IPS-NIHi7 (cell line): Measurements from ENCODE around the gene ABCB11.
"Not testable (repeated sequence)": the region's sequence is repeated elsewhere in the genome, so short reads cannot be mapped to it uniquely, and the experiment has no call there.

Experiments
- DNase-seq: peaks from one replicate; pipeline ENCODE4 v3.0.0; 2012; ENCODE audit warnings: mixed read lengths; ENCODE audit errors: extremely low spot score

ABCB11 gene

DNA sequence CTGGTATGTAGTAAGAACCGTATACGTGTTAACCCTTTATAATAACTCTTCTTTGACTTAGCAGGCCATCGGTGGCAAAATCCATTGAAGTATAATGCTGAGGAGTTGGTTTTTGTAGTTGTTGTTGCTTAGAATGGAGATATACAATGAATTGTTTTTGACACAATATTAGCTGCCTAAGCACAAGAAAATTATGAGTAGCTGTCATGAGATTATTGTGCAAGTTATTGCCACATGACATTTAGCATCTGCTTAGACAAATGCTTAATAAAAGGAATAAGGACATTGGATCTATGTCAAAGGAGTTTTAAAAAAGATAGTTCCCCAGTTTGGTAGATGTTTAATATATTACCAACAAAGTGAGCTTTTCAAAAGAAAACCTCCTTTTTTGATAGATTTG is 59.9 kb downstream of the ABCB11 start:
- DNase-seq = no peak

DNA sequence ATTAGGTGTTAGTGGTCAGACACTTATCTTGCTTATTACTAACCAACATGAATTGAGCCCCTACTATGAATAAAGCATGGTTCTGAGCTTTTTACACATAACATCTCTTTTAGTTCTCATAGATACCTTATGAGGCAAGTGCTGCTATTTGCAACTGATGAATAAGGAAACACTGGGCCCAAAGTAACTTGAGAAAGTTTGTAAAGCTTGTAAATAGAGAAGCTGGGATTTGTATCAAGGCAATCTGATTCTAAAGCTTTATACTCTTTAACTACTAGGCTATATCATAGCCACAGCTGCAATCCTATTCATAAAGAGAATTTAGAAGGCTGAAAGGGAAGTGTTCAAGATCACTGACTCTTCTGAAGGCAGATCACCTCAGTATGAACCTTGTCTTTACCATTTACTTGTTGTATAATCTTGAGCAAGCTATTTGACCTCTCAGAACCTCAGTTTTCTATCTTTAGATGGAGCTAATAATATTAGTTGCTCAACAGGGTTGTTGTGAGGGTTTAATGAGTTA is 60.4 kb downstream of the ABCB11 start:
- DNase-seq = no peak

DNA sequence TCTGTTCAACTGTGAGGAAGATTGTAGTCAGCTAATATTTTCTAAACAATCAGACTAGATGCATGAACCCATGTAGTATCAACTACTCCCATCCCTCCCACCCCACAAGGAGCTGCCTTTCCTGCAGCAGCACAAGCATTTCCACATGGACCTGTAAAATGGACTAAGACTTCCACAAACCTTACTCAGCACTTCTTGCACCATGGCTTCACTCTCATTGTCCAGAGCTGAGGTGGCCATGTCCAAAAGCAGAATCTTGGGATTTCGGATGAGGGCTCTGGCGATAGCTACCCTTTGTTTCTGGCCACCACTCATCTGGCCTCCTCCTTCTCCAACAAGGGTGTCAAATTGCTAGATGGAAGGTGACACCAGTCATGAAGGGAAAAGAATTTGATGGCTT is 61.3 kb downstream of the ABCB11 start:
- DNase-seq = no peak

DNA sequence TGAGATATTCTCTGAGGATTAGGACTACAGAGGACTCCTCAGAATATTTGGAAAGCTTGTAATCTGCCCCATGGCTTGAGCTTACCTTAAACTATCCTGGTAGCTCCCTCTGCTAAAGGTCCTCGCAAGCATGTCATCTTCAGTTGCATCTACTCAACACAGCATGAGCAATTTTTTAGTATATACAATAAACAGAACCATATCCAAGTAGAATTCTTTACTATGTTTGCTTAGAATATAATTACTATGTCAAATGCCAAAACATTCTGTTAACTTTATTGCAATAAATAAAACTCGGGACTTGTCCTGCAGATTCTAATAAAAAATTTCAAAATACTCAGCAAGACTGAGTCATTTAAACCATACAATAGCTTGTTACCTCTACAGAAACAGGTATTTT is 62.8 kb downstream of the ABCB11 start:
- DNase-seq = no peak

DNA sequence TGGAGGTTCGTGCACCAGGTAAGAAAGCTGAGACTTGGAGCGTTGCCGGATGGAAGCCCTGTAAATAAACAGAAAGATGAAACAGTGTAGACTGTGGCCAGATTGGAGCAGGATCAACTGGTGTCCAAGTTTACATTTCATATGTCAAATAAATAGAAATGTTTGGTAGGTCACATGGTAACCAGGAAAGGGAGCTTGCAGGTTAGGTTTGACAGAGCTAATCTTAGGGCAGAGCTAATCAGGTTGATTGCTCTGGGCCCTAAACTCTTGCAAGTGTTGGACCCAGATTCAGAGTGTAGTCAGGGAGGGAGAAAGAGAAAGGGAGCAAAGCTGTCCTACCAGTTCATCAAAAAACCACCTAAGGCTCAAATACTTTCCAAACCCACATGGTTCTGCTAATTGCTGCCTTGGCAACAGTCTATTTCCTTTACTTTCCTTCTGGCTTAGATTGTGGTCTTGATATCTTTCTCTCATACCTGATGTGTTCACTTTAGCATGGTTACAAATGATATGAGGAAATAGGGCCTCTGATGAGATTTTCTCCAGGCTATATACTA is 66.8 kb downstream of the ABCB11 start:
- no peak for DNase-seq

DNA sequence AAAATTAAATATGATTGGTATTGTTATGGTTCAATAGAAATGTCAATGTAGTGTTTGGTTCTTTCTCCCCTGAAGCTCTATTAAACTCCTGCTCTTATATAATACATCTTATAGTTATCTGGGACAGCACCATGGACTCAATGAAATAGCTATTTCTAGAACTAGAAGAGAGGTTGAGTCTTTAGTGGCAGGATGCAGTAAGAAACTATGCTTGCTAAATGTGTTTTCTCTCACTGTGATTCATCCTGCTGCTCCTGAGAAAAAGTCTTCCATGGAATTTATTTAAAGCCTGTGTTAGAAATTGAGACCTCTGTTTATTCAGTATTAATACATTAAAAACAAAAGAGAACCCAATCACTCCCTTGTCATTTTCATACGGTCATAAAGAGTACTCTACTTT is 68.5 kb downstream of the ABCB11 start:
- no peak for DNase-seq

DNA sequence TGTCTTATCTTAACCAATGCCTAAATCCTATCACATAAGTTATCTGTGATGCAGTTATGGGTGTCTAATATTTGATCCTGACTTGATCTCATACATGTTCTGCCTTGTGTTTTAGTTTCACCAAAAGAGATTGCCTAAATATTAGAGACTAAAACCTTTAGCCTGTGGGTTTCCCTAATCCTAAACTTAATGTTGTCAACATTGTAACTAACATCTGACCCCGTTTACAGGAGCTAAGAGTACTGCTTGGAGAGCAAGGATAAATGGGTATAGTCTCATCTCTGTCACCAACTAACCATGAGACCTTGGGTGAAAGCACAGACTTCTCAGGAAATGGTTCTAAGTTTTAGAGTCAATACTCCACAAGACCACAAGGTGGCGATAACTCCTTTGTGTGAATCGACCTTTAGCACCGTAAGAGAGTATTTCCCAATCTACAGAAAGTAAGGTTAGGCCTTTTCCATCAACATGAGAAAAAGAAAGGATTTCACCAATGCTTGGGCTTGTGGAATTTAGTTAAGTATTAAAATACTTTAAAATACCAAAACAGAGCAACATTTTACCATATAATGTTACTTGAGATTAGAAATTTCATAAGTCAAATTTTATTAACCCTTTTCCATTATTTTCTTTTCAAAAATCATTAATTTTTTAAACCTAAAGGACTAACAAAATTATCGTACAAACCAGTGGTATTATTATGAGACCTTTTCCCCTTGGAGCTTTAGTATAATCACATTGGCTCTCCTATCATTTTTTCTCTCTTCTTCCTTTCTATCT is 69.5 kb downstream of the ABCB11 start:
- peak; percentile 74 for DNase-seq

DNA sequence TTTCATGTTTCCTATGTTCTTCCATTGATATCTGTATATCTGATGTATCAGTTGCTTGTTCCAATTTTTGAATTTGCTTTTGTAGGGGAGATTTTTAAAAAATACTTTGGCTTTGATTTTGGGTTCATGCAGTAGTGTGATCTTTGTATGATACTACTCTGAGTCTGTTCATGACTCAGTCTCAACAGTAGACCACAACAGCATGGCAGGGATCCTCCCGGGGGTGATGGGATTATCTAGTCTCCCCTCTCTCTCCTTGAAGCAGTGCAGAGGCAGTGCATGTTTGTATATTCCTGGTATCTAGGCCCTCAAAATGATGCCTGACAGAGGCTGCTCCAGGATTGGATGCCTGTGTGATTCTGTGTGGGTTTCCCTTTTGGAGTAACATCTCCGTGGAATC is 74.7 kb downstream of the ABCB11 start:
- no peak for DNase-seq

DNA sequence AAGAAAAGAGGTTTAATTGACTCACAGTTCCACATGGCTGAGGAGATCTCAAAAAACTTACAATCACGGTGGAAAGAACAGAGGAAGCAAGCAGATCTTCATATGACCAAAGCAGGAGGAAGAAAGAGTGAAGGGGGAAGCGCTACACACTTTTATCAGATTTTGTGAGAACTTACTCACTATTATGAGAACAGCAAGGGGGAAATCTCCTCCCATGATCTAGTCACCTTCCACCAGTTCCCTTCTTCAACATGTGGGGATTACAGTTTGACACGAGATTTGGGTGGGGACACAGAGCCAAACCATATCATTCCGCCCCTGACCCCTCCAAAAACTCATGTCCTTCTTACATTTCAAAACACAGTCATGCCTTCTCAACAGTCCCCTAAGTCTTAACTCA is 75.8 kb downstream of the ABCB11 start:
- no peak for DNase-seq

DNA sequence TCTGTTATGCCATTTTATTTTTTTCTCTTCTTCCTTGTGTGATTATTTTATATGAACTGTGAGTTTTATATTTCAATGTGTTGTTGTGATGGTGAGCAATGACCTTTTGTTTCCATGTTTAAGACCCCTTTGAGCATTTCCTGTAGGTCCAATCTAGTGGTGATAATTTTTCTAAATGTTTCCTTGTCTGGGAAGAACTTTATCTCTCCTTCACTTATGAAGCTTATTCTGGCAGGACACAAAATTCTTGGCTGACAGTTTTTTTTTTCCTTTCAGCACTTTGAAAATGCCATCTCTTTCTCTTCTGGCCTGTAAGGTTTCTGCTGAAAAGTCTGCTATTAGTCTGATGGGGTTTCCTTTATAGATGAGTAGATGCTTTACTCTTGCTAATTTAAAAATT is 76.9 kb downstream of the ABCB11 start:
- no peak for DNase-seq

DNA sequence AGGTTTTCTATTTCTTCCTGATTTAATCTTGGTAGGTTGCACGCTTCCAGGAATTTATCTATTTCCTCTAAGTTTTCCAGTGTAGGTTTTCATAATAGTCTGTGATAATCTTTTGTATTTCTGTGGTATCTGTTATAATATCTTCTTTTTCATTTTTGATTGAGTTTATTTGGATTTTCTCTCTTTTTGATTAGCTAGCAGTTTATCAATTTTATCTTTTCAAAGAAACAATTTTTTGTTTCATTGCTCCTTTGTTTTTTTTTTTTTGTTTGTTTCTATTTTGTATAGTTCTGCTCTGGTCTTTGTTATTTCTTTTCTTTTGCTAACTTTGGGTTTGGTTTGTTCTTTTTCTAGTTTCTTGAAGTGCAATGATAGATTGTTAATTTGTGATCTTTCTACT is 78.7 kb downstream of the ABCB11 start:
- DNase-seq = no peak

DNA sequence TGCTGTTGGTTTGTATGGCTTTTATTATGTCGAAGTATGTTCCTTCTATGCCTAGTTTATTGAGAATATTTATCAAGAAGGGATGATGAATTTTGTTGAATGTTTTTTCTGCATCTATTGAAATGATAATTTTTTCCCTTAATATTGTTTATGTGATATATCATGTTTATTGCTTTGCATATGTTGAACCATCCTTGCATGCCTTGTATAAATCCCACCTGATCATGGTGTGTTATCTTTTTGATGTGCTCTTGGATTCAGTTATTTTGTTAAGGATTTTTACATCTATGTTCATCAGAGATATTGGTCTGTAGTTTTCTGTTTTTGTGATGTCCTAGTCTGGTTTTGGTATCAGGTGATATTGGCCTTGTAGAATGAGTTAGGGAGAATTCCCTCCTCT is 79.3 kb downstream of the ABCB11 start:
- DNase-seq = no peak

DNA sequence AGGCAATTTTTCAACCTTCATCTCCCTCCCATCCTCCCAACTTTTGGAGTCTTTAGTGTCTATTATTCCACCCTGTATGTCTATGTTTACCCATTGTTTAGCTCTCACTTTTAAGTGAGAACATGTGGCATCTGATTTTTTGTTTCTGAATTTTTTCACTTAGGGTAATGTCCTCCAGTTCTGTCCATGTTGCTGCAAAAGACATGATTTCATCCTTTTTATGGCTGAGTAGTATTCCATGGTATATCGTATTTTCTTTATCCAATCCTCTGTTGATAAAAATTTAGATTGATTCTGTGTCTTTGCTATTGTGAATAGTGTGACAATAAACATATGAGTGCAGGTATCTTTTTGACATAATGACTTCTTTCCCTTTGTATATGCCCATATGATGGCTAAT is 81.8 kb downstream of the ABCB11 start:
- no peak for DNase-seq

DNA sequence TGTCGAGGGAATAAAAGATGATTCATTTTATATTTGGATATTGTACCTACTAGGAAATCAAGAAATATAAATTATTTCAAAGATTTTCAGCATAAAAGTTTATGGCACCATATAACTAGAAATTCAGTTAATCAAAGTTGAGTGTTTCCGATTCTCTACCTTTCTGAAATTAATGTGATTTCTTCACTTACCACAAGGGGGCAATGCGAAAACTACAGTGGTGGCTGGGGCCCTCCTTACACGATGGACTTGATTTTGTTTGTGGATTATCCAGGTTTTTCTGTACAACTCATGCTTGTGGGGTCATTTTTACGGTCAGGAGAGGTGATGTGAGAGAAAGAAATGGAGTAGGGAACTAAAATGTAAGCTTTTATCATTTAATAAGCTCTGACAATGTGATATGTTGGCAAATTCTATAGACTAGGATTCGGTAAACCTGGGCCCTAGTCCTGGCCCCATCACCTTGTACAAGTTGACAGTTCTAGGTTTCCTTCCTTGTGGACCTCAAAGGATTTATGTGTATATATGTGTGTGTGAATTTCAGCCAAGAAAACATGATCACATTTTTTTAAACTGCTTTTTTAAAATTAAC is 82.4 kb downstream of the ABCB11 start:
- DNase-seq = peak; percentile 48

DNA sequence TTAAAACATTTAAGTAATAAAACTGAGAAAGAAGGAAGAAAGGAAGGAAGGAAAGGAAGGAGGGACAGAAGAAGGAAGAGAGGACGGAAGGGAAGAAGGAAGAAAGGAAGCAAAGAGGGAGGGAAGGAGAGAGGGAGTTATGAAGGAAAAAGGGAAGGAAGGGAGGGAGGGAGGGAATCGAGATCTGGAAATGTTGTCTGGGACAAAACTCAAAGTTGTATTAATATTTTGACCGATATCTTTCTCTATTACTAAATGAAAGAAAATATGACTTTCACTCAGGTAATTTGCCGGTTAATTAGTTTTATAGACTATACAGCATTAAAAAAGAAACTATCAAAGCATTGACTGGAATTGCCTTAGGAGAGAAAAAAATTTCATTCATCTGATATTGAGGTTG is 85.6 kb downstream of the ABCB11 start:
- no peak for DNase-seq

DNA sequence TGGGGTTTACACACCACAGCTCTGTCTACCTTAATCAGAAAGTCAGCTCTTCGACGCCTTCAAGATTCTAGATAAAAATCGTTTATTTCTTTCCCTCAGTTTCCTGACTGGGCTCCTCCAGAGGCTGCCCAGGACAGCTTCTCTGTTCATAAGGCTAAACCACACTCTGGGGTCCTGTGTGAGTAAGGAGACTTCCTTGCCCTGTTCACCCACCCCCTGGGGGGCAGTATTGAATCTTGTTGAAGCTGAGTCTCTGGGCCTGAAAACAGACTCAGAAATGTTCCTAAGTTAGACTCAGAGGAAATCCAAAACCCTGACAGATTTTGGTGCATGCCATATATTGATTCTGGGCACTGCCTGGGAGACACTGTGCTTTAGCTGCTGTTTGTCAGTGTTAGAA is 87.1 kb downstream of the ABCB11 start:
- DNase-seq = peak; percentile 30

DNA sequence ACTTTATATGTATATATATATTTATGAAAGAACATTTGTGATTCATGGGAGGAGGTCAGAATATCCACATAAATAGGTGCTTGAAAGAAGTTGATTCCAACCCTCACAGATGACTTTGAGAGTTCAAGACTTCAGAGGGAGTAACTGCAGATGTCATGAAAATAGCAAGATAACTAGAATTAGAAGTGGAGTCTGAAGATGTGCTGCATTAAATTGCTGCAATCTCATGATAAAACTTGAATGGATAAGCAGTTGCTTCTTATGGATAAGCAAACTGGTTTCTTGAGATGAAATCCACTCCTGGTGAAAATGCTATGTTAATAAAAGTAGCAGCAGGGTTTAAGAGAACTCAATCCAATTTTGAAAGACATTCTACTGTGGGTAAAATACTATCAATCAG is 89.8 kb downstream of the ABCB11 start:
- DNase-seq = no peak

DNA sequence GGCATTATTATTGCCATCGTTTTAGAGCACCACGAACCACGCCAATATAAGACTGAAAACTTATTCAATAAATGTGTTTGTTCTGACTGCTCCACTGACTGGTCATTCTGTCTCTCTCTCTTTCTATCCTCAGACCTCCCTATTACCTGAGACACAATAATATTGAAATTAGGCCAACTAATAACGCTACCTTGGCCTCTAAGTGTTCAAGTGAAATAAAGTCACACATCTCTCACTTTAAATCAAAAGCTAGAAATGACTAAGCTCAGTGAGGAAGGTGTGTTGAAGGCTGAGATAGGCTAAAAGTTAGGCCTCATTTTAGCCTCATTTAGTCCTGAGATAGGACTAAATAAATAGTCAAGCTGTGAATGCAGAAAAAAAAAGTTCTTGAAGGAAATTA is 91.2 kb downstream of the ABCB11 start:
- DNase-seq = no peak

DNA sequence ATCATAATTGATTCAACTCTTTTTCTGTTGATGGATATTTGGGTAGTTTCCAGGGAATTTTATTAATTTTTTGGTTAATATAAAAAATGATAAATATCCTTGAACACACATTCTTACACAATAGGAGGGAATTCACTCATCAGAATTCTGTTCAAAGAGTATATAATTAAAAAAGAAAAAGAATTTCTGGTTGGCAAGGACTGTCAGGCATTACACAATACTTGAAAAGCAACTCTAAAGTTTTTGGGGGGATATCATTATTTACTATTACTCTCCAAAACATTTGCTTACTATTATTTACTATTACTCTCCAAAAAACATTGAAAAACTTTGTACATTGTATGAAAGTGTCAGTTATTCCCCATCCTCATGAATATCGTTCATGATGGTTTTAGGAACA is 92.1 kb downstream of the ABCB11 start:
- no peak for DNase-seq

DNA sequence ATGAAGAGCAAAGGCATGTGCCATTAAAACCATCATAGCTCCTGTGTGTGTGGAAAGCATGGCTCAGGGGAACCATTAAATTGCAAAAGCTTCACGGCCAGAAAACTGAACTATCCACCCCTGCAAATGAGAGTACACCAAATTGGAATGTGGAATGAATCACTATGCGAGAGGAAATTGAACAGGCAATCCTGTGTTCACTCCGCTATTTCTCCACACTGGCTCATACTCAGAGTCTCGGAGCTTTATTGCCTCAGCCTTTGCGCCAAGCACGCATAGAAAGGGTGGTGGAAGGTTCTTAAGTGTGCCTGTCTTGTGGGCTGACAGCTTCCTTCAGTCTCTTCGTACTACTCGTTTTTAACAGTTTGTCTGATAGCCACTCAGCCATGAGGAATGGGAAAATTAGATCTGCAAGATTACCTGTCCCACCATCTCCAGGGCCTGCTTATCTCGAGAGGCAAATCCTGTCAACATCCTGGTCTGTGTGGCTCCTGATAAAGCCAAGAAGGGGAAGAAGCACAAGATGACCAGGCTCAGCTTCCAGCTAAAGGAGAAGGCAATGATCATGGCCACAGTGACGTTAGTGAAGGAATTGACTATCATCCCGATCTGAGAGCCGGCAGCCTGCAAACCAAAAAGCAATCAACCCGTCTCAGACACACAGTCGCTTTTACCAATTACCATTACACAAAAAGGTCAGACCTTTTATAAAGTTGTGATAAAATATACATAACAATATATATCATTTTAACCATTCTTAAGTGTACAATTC is 95.1 kb downstream of the ABCB11 start:
- no peak for DNase-seq

DNA sequence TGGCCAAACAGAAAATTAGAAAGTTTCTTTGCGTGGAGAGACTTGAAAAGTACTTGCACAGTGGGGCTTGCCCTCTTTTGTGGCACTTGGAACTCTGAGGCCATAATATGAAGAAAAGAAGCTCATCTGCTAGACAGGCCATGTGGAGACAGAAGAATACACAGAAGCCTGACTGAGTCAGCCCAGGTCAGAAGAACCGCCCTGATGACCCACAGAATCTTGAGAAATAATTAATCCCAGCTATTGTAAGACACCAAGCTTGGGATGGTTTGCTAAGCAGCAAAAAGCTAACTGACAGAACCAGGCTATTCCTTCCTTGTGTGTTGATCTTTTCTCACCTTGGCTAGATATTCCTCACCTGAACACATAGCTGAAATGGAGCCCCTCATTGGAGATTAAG is 96.3 kb downstream of the ABCB11 start:
- DNase-seq = no peak

DNA sequence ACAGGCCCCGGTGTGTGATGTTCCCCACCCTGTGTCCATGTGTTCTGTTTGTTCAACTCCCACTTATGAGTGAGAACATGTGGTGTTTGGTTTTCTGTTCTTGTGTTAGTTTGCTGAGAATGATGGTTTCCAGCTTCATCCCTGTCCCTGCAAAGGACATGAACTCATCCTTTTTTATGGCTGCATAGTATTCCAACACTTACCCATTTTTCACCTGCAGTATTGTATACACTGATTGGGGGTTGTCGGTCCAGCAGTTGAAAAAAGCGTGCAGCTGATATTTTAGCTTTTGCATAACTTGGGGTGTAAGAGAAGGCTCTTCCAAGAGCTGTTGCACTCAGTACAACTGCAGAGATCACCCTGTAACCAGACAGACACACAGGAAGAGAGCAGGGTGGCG is 99.0 kb downstream of the ABCB11 start:
- not testable (repeated sequence) for DNase-seq

DNA sequence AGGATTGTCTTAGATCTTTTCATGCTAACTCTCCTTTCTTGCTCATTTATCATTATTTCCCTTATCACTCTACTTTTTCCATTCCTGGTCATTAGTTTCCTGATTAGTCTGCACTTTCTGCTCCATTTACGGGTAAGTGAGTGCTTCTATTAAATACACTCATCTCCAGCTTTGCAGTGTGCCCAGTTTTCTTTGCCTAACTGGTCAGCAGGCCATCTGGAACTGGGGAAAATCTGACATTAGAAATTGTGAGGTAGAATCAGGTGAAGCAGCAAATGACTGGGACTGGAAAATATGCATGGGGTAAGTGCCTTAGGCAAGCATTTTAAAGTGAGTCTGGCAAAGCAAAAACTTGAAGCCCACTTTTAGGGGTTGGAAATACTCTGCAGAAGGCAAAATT is 100.9 kb downstream of the ABCB11 start:
- DNase-seq = no peak
